HS-27A (cell line): ENCODE measurements around the gene COL6A2.
"Not testable (repeated sequence)": the region's sequence is repeated elsewhere in the genome, so short reads cannot be mapped to it uniquely, and the experiment has no call there.

Experiments used
- DNase-seq: peaks from one replicate; pipeline ENCODE4 v3.0.0-alpha.2; 2012; ENCODE audit warnings: low read depth, missing footprints

The COL6A2 gene

DNA sequence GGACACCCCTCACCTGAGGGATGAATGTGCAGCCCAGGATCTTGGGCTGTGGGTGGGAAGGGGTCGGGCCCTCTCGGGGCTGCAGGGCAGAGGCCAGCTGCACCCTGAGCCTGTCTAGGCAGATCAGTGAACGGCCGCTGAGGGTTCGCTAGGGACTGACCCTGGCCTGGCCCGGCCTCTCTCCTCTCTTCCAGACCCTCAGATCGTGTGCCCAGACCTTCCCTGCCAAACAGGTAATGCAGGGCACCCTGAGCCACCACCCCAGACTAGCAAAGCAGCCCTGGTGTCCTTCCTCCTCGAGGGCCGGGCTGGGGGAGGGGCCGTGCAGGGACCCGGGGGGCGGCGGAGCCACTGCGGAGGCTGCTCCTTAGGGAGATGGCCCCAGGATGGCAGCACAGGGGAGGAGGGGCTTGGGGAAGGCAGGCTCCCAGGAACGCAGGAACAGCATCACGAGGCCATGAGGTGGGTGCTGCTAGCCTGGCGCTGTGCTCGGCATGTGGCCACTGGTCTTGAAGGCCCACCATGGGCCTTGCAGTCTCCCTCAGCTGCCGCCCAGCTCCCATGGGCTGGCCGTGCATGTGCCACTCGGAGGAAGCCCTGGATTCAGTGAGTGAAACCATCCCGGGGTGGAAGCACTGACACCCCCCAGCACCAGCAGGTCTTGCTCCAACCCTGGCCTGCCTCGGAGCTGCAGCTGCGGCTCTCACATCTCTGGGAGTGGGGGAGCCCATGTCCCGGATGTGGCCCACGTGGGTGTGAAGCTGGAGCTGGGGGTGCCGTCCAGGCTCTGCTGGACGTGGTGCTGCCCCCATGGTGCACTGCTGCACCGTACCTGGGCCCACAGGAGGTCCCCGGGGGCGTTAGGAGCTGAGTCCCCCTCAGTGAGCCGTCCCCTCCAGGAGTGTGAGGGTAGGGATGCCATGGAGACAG is 28.7 kb downstream of the COL6A2 start:
- no peak for DNase-seq

- no peak for DNase-seq
Observed at GRCh38 chr21:46127239-46128105, 29.6 kb downstream of the COL6A2 start.

GRCh38 chr21:46128106-46128932 is 30.4 kb downstream of the COL6A2 start:
- DNase-seq = no peak

DNA sequence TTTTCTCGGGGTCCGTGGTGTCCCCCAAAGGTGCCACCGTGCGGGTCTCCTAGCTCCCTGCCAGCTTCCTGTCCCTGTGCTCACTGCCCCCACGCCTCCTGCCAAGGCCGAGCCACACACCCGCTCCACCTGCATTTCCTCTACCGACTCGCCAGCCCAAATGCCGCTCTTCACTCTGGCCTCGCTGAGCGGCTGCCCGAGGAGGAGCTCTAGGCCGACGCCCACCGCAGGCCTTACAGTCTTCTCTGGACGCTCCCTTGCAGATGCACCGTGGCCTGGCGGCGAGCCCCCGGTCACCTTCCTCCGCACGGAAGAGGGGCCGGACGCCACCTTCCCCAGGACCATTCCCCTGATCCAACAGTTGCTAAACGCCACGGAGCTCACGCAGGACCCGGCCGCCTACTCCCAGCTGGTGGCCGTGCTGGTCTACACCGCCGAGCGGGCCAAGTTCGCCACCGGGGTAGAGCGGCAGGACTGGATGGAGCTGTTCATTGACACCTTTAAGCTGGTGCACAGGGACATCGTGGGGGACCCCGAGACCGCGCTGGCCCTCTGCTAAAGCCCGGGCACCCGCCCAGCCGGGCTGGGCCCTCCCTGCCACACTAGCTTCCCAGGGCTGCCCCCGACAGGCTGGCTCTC is 31.1 kb downstream of the COL6A2 start:
- no peak for DNase-seq

DNA sequence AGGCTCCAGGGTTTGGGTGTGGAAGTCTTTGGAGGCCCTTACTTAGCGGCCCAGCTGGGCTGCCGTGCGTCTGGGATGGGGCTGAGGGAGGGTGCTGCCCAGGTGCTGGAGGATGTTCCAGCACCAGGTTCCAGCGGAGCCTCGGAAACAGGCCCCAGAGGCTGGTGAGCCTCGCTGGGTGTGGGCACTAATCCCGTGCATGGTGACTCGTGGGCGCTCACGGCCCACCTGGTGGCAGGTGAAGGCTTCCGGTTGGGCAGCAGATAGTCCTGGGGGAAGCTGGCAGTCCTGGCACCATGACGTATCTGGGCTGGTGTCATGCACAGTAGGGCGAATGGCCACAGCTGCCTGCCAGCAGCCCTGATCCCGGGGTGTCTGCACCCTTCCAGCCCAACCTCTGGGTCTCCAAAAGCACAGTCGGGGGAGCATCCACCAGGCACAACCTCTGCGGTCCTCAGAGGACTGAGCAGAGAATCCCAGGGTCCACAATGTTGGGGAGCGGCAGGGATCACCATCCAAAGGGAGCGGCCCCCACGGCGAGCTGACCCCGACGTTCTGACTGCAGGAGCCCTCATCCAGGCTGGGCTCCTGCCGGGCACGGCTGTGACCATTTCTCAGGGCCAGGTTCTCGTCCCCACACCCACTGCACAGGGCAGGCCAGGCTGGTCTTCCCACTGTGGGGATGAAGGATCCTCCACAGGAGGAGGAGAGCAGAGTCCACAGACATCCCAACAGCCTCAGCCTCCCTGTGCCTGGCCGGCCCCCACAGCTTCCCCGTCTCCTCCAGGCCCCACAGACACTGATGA is 32.1 kb downstream of the COL6A2 start:
- no peak for DNase-seq

DNA sequence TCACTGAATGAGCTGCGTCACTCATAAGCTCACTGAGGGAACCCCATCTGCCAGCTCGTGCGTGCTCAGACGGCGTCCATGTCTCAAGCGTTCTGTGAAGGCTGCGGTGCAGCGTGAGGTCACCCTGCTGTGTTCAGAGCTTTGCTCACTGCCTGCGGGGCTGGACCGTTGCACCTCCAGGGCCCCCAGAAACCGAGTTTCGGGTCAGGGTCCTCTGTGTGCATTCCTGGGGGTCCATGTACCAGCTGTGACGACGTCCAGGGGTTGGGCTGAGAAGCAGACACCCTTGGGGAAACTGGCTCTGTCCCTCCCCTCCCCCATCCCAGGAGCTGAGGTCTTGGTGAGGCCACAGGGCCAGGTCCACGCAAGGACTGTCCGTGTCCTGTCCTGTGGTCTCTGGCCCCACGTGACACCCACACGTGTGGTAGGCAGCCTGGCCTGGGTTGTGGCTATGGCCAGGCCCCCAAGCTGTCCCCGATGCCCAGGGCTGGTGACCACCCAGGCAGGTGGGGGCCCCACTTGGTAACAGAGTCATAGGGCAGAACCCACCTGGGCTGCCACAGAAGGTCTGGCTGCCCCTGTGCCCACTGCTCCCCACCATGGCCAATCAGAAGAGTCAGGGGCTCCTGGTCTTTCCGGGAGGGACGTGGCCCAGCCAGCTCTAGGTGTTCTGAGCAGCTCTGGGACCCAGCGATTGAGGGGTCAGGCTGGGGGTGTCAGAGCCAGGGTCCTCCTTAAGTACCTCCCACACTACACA is 33.1 kb downstream of the COL6A2 start:
- no peak for DNase-seq

DNA sequence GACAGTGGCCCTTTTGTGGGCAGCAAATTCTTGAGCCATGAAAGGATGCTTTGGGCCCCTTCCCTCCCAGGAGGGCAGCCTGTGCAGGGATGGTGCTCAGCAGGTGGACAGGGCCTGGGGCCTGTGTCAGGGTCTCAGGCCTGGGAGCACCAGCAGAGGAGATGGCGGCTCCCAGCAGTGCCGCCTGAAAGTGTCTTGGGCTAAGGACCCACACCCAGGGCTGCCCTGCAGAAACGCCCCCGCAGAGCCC is 33.6 kb downstream of the COL6A2 start:
- no peak for DNase-seq

GRCh38 chr21:46131838-46132651 is 34.1 kb downstream of the COL6A2 start:
- no peak for DNase-seq

- DNase-seq = no peak
Observed at GRCh38 chr21:46135782-46136395, 38.0 kb downstream of the COL6A2 start.

GRCh38 chr21:46136739-46137349 is 38.9 kb downstream of the COL6A2 start:
- DNase-seq = no peak

DNA sequence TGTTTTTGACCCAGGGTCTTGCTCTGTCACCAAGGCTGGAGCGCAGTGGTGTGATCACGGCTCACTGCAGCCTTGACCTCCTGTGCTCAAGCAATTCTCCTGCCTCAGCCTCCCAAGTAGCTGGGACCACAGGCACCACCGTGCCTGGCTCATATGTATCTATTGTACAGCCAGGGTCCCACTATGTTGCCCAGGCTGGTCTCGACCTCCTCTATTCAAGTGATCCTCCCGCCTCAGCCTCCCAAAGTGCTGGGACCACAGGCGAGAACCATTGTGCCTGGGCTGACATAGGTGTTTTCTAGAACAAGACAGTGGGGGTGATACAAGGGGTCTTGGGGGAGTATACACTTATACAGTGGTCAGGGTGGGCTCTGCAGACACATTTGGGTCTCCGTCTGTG is 40.0 kb downstream of the COL6A2 start:
- no peak for DNase-seq

- no peak for DNase-seq
Observed at GRCh38 chr21:46138383-46138970, 40.6 kb downstream of the COL6A2 start.

DNA sequence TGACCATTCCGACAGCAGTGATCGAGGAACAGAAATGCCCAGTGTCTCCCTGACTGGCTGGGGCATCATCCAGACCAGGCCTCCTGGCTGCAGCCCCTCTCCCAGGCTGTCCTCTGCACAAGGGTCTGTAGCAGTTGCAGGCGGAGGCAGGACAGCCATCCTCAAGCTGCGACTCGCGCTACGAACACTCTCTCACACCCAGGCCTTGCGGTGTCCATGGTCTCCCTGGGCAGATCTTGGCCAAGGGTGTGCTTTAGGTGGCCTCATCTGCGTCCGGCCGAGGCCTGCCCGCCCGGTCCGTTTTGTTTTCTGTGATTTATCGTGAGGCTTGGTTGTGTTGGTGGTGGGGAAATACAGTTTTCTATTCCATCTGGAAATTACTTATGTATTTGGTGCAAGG is 41.8 kb downstream of the COL6A2 start:
- no peak for DNase-seq

GRCh38 chr21:46140352-46141003 is 42.6 kb downstream of the COL6A2 start:
- DNase-seq = not testable (repeated sequence)

DNA sequence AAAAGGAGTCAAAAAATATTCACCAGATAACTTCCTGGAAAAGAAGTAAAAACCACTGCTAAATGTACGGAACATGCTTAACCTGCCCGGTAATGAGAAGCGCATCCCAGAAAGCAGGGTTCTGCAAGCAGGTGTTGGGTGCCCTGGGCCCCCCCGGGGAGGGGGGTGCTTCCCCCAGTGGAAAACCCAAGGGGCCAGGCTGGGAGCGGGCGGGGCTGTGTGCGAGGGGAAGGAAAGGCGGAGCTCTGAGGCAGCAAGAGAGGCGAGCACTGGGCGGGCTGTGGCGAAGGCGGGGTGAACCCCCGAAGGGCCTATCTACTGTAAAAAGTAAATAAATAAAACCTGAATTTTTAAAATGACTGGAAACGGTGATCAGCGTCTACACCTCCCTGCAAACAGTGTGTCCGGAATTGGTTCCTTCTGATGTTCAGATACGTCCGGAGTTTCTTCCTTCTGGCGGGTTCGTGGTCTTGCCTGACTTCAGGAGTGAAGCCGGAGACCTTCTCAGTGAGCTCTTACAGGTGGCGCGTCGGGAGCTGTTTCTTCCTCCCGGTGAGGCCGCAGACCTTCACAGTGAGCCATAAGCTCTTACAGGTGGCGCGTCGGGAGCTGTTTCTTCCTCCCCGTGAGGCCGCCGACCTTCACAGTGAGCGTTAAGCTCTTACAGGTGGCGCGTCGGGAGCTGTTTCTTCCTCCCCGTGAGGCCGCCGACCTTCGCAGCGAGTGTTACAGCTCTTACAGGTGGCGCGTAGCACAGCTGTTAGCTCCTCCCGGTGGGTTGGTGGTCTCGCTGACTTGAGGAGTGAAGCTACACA is 44.1 kb downstream of the COL6A2 start:
- DNase-seq = no peak

DNA sequence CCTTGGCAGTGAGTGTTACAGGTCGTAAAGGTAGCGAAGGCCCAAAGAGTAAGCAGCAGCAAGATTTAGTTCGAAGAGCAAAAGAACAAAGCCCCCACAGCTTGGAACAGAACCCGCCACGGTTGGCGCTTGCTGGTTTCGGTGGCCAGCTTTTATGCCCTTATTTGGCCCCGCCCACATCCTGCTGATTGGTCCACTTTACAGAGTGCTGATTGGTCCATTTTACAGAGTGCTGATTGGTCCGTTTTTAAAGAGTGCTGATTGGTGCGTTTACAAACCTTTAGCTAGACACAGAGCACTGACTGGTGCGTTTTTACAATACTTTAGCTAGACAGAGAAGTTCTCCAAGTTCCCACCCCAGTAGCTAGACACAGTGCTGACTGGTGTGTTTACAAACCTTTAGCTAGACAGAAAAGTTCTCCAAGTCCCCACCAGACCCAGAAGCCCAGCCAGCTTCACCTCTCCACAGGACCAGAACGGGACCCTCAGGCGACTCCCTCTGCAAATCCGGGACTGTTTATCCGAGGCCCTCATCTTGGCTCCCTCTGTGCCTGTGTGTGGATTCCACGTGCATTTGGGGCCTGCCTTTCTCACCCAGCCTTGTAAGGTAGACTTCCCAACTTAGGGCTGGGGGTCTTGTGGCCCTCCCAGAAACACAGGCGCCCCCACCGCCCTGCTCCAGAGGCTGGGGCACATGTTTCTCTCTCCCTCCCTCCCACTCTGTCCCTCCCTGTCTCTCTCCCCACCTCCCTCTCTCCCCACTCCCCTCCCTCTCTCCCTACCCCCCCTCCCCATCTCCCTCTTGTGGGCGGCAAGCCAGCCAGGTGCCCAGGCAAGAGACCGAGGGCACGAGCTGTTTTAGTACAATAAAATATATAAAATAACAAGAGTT is 44.9 kb downstream of the COL6A2 start:
- no peak for DNase-seq
